Measurements from ENCODE around the gene MUCL3. TPM values are rescaled to one million over a fixed set of nuclear protein-coding genes. Genes with fewer than 3 reads are reported as not detected.

The MUCL3 gene
- total RNA-seq, 1 donor from 2014 or later: 0.05 TPM

DNA sequence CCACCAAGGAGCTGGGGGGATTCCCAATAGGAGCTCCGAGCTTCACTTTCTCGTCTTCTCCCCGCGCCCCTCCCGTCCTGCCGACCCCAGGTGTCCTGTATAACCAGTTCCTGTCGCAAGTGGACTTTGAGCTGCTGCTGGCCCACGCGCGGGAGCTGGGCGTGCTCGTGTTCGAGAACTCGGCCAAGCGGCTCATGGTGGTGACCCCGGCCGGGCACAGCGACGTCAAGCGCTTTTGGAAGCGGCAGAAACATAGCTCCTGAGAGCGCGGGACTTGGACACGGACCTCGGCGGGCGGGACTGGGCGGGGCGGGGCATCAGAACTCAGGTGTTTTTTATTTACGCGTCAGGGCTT lies 27.1 kb upstream of the MUCL3 start:
- no peak for DNase-seq (ENCODE audit: low spot score, unreplicated experiment)
- Mint-ChIP-seq H3K4me1 (ENCODE audit: low read depth) (peaks cover 17% of the 10 kb centered on the region), H3K4me3 (ENCODE audit: low read depth) (peak overlapping the region; percentile 83), H3K27me3 (no peaks in the 10 kb centered on the region), H3K36me3 (ENCODE audit: insufficient read depth) (peaks cover 27% of the 10 kb centered on the region), H3K27ac (peak overlapping the region; percentile 23), H3K9me3 (ENCODE audit: low read depth) (no peaks in the 10 kb centered on the region)
- TF ChIP-seq, protein P1, sequence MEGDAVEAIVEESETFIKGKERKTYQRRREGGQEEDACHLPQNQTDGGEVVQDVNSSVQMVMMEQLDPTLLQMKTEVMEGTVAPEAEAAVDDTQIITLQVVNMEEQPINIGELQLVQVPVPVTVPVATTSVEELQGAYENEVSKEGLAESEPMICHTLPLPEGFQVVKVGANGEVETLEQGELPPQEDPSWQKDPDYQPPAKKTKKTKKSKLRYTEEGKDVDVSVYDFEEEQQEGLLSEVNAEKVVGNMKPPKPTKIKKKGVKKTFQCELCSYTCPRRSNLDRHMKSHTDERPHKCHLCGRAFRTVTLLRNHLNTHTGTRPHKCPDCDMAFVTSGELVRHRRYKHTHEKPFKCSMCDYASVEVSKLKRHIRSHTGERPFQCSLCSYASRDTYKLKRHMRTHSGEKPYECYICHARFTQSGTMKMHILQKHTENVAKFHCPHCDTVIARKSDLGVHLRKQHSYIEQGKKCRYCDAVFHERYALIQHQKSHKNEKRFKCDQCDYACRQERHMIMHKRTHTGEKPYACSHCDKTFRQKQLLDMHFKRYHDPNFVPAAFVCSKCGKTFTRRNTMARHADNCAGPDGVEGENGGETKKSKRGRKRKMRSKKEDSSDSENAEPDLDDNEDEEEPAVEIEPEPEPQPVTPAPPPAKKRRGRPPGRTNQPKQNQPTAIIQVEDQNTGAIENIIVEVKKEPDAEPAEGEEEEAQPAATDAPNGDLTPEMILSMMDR (IDR thresholded peaks at IDR 0.05; ENCODE audit: unreplicated experiment): no peak

DNA sequence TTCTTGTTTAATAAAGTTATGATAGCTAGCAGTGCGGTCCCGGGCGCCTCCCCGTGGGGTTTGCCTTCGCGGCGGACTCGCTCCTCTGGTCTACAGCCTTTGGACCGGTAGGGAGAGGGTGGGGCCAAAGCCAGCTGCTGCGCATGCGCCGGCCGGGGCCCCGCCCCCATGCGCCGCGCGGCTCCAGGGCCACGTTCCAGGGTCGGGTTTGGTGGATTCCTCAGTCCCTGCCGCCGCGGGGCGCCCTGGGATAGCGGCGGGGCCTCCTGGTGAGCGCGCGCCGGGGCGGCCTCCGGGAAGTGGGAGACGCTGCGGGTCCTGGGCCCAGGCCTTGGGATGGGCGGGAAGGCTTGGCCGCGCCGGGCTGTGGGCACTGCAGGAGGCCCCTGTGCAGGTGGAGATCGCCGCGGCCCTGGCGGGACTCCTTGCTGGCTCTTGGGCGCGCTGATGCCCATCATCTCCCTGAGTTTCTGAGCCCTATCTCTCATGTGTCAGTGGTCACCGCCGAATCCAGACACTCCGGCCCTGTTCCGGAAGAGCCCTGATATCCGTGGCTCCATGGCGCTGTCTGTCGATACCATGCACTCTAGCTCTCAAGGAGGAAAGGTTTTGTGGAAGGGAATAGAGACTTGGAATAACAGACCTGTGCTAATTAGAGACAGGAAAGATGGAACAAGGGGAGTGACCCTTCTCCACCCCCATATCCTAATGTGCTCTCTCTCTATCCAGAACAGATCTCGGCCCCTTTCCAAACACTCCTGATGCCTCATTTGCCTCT lies 26.5 kb upstream of the MUCL3 start, which contains the start of gene VARS2:
Gene VARS2, plus strand, starts transcription at position 163 of the 778 bp plus-strand sequence. Its CDS starts 599 bp downstream, at position 762.
- no peaks in the 10 kb centered on the region for H3K27me3 Mint-ChIP-seq
- H3K4me3 Mint-ChIP-seq (ENCODE audit: low read depth): peak within 1 kb of the TSS; percentile 83
- TF ChIP-seq, protein P1 (IDR thresholded peaks at IDR 0.05; ENCODE audit: unreplicated experiment): peak; percentile 39
- peaks cover 12% of the 10 kb centered on the region for H3K4me1 Mint-ChIP-seq (ENCODE audit: low read depth)
- peaks cover 27% of the 10 kb centered on the region for H3K36me3 Mint-ChIP-seq (ENCODE audit: insufficient read depth)
- H3K27ac Mint-ChIP-seq: peak within 1 kb of the TSS; percentile 88
- H3K9me3 Mint-ChIP-seq (ENCODE audit: low read depth): no peaks in the 10 kb centered on the region
- peak; percentile 91 for DNase-seq (ENCODE audit: low spot score, unreplicated experiment)

DNA sequence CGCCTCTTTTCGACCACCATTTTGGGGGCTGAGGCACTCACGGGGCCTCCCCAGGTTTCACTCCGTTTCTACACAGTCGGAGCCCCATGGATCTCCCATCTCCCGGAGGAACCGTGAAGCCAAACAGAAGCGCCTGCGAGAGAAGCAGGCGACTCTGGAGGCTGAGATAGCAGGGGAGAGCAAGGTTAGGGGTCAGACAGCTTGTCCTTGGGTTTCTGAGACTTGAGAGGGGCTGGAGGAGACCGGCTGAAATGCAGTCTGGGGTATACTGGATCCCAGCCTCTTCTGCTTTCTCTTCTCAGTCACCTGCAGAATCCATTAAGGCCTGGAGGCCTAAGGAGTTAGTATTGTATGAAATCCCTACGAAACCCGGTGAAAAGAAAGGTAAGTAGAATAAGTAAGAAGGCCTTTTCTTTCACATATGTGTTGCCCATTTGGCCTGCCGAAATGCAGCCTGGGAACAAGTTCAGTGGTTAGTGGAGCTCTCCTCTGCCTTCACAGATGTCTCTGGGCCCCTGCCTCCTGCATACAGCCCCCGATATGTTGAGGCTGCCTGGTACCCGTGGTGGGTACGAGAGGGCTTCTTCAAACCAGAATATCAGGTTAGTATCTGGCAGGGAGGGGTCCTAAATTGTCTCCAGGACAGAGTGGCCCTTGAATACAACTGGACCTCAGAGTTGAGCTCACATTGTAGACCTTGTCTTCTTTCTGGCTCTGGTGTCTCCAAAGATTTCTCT lies 25.8 kb upstream of the MUCL3 start:
- no peaks in the 10 kb centered on the region for H3K27me3 Mint-ChIP-seq
- H3K9me3 Mint-ChIP-seq (ENCODE audit: low read depth): no peaks in the 10 kb centered on the region
- peaks cover 30% of the 10 kb centered on the region for H3K36me3 Mint-ChIP-seq (ENCODE audit: insufficient read depth)
- H3K27ac Mint-ChIP-seq: peak overlapping the region; percentile 88
- DNase-seq (ENCODE audit: low spot score, unreplicated experiment): no peak
- H3K4me3 Mint-ChIP-seq (ENCODE audit: low read depth): peak overlapping the region; percentile 83
- TF ChIP-seq, protein P1 (IDR thresholded peaks at IDR 0.05; ENCODE audit: unreplicated experiment): no peak
- peaks cover 12% of the 10 kb centered on the region for H3K4me1 Mint-ChIP-seq (ENCODE audit: low read depth)

DNA sequence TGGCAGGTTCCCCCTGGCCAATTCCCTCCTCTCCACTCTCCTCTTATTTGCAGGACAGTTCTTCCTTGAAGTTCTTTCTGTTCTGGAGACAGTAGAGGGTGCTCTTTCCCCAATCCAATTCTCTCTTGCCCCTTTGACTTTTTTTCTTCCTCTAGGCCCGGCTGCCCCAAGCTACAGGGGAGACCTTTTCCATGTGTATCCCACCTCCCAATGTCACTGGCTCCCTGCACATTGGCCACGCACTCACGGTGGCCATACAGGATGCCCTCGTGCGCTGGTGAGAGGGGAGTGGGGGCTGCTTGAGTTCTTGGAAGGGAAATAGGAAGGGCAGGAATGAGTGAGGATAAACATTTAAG lies 25.2 kb upstream of the MUCL3 start:
- H3K4me3 Mint-ChIP-seq (ENCODE audit: low read depth): peak overlapping the region; percentile 63
- H3K27me3 Mint-ChIP-seq: no peaks in the 10 kb centered on the region
- no peaks in the 10 kb centered on the region for H3K9me3 Mint-ChIP-seq (ENCODE audit: low read depth)
- TF ChIP-seq, protein P1 (IDR thresholded peaks at IDR 0.05; ENCODE audit: unreplicated experiment): peak; percentile 65
- H3K36me3 Mint-ChIP-seq (ENCODE audit: insufficient read depth): peaks cover 30% of the 10 kb centered on the region
- peak overlapping the region; percentile 15 for H3K27ac Mint-ChIP-seq
- DNase-seq (ENCODE audit: low spot score, unreplicated experiment): no peak
- H3K4me1 Mint-ChIP-seq (ENCODE audit: low read depth): peaks cover 12% of the 10 kb centered on the region

DNA sequence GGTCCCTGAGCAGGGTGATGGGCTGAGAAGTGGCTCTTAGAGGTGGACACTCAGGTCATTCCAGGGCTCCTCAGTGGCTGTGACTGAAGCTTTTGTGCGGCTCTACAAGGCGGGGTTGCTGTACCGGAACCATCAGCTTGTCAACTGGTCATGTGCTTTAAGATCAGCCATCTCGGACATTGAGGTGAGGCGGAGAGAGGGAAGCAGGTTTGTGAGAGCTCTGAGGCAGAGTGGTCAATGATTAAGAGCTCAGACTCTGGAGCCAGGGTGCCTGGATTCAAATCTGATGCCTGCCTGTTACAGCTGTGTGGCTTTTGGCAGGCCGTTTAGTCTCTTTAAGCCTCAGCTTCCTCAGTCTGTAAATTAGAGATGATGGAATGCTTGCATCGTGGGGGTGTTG lies 23.7 kb upstream of the MUCL3 start:
- Mint-ChIP-seq H3K4me3 (ENCODE audit: low read depth) (no peak overlapping the region), H3K27me3 (no peaks in the 10 kb centered on the region), H3K36me3 (ENCODE audit: insufficient read depth) (peaks cover 19% of the 10 kb centered on the region), H3K9me3 (ENCODE audit: low read depth) (no peaks in the 10 kb centered on the region), H3K4me1 (ENCODE audit: low read depth) (peaks cover 12% of the 10 kb centered on the region), H3K27ac (no peak overlapping the region)
- TF ChIP-seq, protein P1 (IDR thresholded peaks at IDR 0.05; ENCODE audit: unreplicated experiment): no peak
- DNase-seq (ENCODE audit: low spot score, unreplicated experiment): no peak

Measured in progenitor cell of endocrine pancreas (in vitro differentiated cells).